ENCODE measurements around the gene PDE4D.

GRCh38 chr5:59569158-59569557, 324.4 kb downstream of the PDE4D start:
- TF ChIP-seq BHLHE40 (IDR thresholded peaks at IDR 0.05; ENCODE audit: low read depth, low read length) (no peak), POLR2A (IDR thresholded peaks at IDR 0.05; ENCODE audit: low read depth, low read length) (no peak), SMC3 (IDR thresholded peaks at IDR 0.05; ENCODE audit: low read depth, low read length) (no peak), CHD1 (IDR thresholded peaks at IDR 0.05; ENCODE audit: low read depth, low read length) (no peak), FOS (IDR thresholded peaks at IDR 0.05; ENCODE audit: low read depth, low read length) (no peak), RCOR1 (IDR thresholded peaks at IDR 0.05; ENCODE audit: insufficient replicate concordance, low read length) (no peak), ELK1 (IDR thresholded peaks at IDR 0.05; ENCODE audit: borderline replicate concordance, low read depth, low read length) (no peak)
- TF ChIP-seq, protein P1, sequence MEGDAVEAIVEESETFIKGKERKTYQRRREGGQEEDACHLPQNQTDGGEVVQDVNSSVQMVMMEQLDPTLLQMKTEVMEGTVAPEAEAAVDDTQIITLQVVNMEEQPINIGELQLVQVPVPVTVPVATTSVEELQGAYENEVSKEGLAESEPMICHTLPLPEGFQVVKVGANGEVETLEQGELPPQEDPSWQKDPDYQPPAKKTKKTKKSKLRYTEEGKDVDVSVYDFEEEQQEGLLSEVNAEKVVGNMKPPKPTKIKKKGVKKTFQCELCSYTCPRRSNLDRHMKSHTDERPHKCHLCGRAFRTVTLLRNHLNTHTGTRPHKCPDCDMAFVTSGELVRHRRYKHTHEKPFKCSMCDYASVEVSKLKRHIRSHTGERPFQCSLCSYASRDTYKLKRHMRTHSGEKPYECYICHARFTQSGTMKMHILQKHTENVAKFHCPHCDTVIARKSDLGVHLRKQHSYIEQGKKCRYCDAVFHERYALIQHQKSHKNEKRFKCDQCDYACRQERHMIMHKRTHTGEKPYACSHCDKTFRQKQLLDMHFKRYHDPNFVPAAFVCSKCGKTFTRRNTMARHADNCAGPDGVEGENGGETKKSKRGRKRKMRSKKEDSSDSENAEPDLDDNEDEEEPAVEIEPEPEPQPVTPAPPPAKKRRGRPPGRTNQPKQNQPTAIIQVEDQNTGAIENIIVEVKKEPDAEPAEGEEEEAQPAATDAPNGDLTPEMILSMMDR (conservative IDR thresholded peaks at IDR 0.05; ENCODE audit: low read depth, low read length) = no peak

All from IMR-90 (cell line).